Measurements from ENCODE around the gene UTS2.

The UTS2 gene

DNA sequence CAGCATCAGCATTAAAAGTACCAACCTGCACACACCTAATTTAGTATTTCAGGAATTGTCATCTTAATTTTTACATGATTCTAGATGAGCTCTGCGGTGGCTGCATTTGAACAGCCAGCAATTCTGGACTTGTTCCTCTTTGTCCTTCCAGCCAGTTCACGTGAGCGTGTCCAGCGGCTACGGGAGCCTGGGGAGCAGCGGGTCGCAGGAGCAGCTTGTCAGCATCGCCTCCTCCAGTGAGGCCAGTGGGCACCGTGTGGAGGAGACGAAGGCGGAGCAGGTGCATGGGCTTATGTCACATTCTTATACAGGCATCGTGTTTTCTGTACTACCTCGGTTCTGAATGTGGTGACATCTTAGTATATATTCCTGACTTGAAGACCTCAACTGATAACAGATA, 43.1 kb downstream of the UTS2 start:
- no peak for FAIRE-seq

GRCh38 chr1:7808253-7808844, 44.5 kb downstream of the UTS2 start:
- no peak for FAIRE-seq

GRCh38 chr1:7805460-7805859, 47.4 kb downstream of the UTS2 start:
- FAIRE-seq: no peak

All from islet of Langerhans (tissue), 1 donor.